ENCODE measurements around the gene ERBB4. TPM values are rescaled to one million over a fixed set of nuclear protein-coding genes. Genes with fewer than 3 reads are reported as not detected.

The ERBB4 gene
- total RNA-seq, 1 experiment from 2014 or later = 0.04 TPM

- H3K23me2 ChIP-seq (ENCODE audit: insufficient read length, low read depth, low read length, poor library complexity, severe bottlenecking) = no peaks in the 10 kb centered on the region
- H3K27ac ChIP-seq (ENCODE audit: insufficient read length, low read depth, low read length) = no peak overlapping the region
- H3K9me3 ChIP-seq (ENCODE audit: control insufficient read depth, low read depth, low read length) = no peaks in the 10 kb centered on the region
- H4K91ac ChIP-seq (ENCODE audit: insufficient read length, low read depth, low read length) = no peak overlapping the region
- H4K5ac ChIP-seq (ENCODE audit: insufficient read length, low read depth, low read length) = no peak overlapping the region
- no peaks in the 10 kb centered on the region for H3K79me2 ChIP-seq (ENCODE audit: insufficient read depth, low read length)
- no peaks in the 10 kb centered on the region for H3K27me3 ChIP-seq (ENCODE audit: insufficient read depth, low read length)
- H3K14ac ChIP-seq (ENCODE audit: insufficient read depth, low read length) = no peak overlapping the region
- H2BK12ac ChIP-seq (ENCODE audit: insufficient read length, low read depth, low read length) = no peak overlapping the region
- H3K18ac ChIP-seq (ENCODE audit: insufficient read length, low read depth, low read length) = no peak overlapping the region
- no peak overlapping the region for H3K56ac ChIP-seq (ENCODE audit: insufficient read length, low read depth, low read length)
- Mint-ChIP-seq H3K36me3 (ENCODE audit: insufficient read depth in 1 of 3, low read depth in 3 of 3) (no peaks in the 10 kb centered on the region), H3K4me1 (no peaks in the 10 kb centered on the region), H3K4me3 (no peak overlapping the region), H3K9me3 (no peaks in the 10 kb centered on the region), H3K27me3 (ENCODE audit: low read depth) (no peaks in the 10 kb centered on the region), H3K27ac (no peak overlapping the region)
- H2BK15ac ChIP-seq (ENCODE audit: low read depth, low read length) = no peak overlapping the region
- H2BK20ac ChIP-seq (ENCODE audit: low read depth, low read length, poor library complexity, severe bottlenecking) = no peak overlapping the region
- TF ChIP-seq, protein P1, sequence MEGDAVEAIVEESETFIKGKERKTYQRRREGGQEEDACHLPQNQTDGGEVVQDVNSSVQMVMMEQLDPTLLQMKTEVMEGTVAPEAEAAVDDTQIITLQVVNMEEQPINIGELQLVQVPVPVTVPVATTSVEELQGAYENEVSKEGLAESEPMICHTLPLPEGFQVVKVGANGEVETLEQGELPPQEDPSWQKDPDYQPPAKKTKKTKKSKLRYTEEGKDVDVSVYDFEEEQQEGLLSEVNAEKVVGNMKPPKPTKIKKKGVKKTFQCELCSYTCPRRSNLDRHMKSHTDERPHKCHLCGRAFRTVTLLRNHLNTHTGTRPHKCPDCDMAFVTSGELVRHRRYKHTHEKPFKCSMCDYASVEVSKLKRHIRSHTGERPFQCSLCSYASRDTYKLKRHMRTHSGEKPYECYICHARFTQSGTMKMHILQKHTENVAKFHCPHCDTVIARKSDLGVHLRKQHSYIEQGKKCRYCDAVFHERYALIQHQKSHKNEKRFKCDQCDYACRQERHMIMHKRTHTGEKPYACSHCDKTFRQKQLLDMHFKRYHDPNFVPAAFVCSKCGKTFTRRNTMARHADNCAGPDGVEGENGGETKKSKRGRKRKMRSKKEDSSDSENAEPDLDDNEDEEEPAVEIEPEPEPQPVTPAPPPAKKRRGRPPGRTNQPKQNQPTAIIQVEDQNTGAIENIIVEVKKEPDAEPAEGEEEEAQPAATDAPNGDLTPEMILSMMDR (conservative IDR thresholded peaks at IDR 0.05) = no peak
- H2BK120ac ChIP-seq (ENCODE audit: low read depth, low read length, poor library complexity, severe bottlenecking) = no peak overlapping the region
- no peaks in the 10 kb centered on the region for H3K4me1 ChIP-seq (ENCODE audit: insufficient read depth, low read length)
- no peak overlapping the region for H4K8ac ChIP-seq (replicated peaks; ENCODE audit: insufficient read length, low read depth, low read length)
- H4K20me1 ChIP-seq (ENCODE audit: control insufficient read depth, insufficient read depth, insufficient read length) = no peaks in the 10 kb centered on the region
- no peak overlapping the region for H3K23ac ChIP-seq (ENCODE audit: insufficient read length, low read depth, low read length)
- DNase-seq = no peak
- no peak overlapping the region for H3T11ph ChIP-seq (ENCODE audit: low read length)
- H3K79me1 ChIP-seq (ENCODE audit: insufficient read depth, low read depth, low read length, poor library complexity, severe bottlenecking) = no peaks in the 10 kb centered on the region
- no peak overlapping the region for H3K9ac ChIP-seq (ENCODE audit: extremely low read depth, insufficient read length, low read length)
- WGBS (ENCODE audit: extremely low coverage, insufficient read length, low lambda C conversion rate) = no CpG with 5 or more reads among the region's 1 CpG
- H3K4ac ChIP-seq (ENCODE audit: low read depth, low read length) = no peak overlapping the region
- H2BK5ac ChIP-seq (ENCODE audit: insufficient read length, low read length) = no peak overlapping the region
- no peak overlapping the region for H2AK5ac ChIP-seq (ENCODE audit: insufficient read length, low read length)
- no peak overlapping the region for H2AFZ ChIP-seq (ENCODE audit: low read length)
- no peak overlapping the region for H3K4me2 ChIP-seq (ENCODE audit: insufficient read depth, insufficient read length, low read length)
Observed at GRCh38 chr2:212494418-212495020, 44.1 kb downstream of the ERBB4 start.

Measured in H9 (cell line).